ENCODE measurements around the gene HLA-DRB5. TPM values are rescaled to one million over a fixed set of nuclear protein-coding genes. Genes with fewer than 3 reads are reported as not detected.
"Not testable (repeated sequence)": the region's sequence is repeated elsewhere in the genome, so short reads cannot be mapped to it uniquely, and the experiment has no call there.

Gene HLA-DRB5
- total RNA-seq, result 10 to 100 TPM in 1 of 3 donors, 1 to 10 TPM in 1, under 1 TPM in 1; 0.32 to 66.2 (median 8.8) TPM

DNA sequence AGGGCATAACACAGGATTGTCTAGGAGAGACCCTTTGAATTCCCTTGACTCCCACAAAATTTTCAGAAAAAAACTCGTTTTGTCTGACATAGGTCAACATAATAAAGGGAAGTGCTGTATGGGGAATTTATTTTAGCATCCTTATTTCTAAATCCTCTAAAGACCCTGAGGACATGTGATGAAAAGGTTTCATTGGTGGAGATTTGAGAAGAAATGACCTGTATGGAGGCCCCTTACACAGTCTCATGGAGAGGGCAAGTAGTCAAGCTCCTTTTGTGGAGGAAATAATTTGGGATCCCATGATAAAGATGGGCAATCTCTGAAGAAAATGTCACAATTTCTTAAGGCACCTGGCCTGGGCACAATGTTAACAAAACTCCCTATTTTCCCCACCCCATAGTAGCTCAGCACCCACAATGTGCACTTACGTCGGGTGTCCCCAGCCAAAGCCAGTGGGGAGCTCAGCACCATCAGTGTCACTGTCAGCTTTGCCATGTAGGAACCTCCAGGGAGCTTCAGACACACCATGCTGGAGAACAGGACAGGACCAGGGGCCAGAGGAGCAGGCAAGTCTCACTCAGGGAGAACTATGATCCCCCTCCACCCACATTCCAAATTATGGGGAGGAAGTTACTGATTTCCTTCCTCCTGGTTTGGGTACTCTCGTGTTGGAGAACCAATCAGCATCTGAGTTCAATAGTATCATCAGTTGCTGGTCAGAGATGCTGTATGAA is at the start of gene HLA-DRB5:
Gene HLA-DRB5 (minus strand): TSS at position 591 of the 734 bp plus-strand sequence. CDS start 63 bp downstream, at position 528.
- no peaks in the 10 kb centered on the region for H3K27me3 ChIP-seq
- intact Hi-C loops (cut with DNase I; ENCODE audit: low total_unique reads), result no loop called here
- peak within 1 kb of the TSS in 1 of 3 donors; percentile 22 for H3K4me3 ChIP-seq
- H3K27ac ChIP-seq, result no peak within 1 kb of the TSS
- TF ChIP-seq POLR2AphosphoS5 (IDR thresholded peaks at IDR 0.05) (no peak), POLR2A (IDR thresholded peaks at IDR 0.05) (no peak)
- TF ChIP-seq, protein P1, sequence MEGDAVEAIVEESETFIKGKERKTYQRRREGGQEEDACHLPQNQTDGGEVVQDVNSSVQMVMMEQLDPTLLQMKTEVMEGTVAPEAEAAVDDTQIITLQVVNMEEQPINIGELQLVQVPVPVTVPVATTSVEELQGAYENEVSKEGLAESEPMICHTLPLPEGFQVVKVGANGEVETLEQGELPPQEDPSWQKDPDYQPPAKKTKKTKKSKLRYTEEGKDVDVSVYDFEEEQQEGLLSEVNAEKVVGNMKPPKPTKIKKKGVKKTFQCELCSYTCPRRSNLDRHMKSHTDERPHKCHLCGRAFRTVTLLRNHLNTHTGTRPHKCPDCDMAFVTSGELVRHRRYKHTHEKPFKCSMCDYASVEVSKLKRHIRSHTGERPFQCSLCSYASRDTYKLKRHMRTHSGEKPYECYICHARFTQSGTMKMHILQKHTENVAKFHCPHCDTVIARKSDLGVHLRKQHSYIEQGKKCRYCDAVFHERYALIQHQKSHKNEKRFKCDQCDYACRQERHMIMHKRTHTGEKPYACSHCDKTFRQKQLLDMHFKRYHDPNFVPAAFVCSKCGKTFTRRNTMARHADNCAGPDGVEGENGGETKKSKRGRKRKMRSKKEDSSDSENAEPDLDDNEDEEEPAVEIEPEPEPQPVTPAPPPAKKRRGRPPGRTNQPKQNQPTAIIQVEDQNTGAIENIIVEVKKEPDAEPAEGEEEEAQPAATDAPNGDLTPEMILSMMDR (IDR thresholded peaks at IDR 0.05), result no peak
- H3K36me3 ChIP-seq, result no peaks in the 10 kb centered on the region
- H3K4me1 ChIP-seq, result no peaks in the 10 kb centered on the region
- no peaks in the 10 kb centered on the region for H3K9me3 ChIP-seq
- DNase-seq (ENCODE audit: low spot score in 2 of 2), result peak in 1 of 2 donors; percentile 37

DNA sequence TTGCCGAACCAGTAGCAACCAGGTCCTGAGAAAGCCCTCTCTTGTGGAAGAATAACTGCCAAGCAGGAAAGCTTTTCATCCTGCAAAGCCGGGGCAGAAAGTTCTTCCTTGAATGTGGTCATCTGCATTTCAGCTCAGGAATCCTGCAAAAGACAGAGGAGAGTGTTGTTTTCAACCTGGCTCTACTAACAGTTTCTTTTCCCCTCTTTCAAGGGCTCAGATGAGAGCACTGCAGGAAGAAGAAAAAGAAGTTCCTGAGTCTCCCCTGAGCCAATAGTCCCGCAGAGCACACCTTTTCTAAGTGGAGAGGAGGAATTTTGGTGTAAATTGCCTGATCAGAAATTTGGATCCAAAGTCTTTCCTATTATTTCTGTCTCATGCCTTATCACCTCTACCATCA is 48.9 kb upstream of the HLA-DRB5 start:
- no peaks in the 10 kb centered on the region for H3K27me3 ChIP-seq
- no peaks in the 10 kb centered on the region for H3K9me3 ChIP-seq
- no peaks in the 10 kb centered on the region for H3K4me1 ChIP-seq
- DNase-seq (ENCODE audit: low spot score in 2 of 2), result peak in 1 of 2 donors; percentile 17
- no peak for TF ChIP-seq POLR2AphosphoS5 (IDR thresholded peaks at IDR 0.05)
- TF ChIP-seq, protein P1 (IDR thresholded peaks at IDR 0.05), result no peak
- TF ChIP-seq POLR2A (IDR thresholded peaks at IDR 0.05), result no peak
- no peak overlapping the region for H3K27ac ChIP-seq
- H3K4me3 ChIP-seq, result no peak overlapping the region
- intact Hi-C loops (cut with DNase I; ENCODE audit: low total_unique reads), result no loop called here
- no peaks in the 10 kb centered on the region for H3K36me3 ChIP-seq

DNA sequence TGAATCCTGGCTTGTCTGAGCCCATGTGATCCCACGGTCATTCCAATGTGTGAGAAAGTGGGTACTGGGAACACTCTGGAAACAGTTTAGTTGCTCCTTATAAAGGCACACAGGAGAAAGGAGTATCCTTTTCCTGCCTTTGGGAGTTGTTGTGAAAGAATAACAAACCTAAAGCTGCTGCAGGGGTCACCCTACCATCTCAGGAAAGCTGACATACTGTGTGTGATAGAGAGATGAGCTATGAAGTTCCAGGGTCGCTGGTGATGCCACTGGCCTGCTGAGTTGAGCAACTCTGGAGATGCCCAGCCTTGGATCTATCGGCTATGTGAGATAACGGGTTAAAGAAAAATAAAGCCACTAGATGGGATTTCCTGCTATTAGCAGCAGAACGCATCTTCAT is 47.4 kb upstream of the HLA-DRB5 start:
- H3K4me1 ChIP-seq; intact Hi-C loops (cut with DNase I; ENCODE audit: low total_unique reads); H3K4me3 ChIP-seq; H3K36me3 ChIP-seq; H3K27ac ChIP-seq; H3K27me3 ChIP-seq; H3K9me3 ChIP-seq; DNase-seq (ENCODE audit: low spot score in 2 of 2): not testable (repeated sequence)

DNA sequence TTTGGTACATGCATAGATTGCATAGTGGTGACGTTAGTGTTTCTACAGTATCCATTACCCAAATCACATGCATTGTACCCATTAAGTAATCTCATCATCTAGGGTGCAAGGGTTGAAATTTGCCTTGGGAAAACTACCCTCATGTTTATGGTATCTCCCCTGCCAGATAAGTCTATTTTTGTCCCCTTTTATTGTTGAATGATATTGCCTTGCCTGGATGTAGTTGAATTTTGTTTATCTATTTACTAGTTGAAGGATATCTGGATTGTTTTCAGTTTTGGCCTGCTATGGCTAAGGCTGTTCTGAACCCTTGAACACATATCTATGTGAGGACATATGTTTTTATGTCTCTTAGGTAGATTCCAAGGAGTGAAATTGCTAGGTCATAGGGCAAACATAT is 46.2 kb upstream of the HLA-DRB5 start:
- H3K27ac ChIP-seq, result no peak overlapping the region
- intact Hi-C loops (cut with DNase I; ENCODE audit: low total_unique reads), result no loop called here
- H3K4me3 ChIP-seq, result no peak overlapping the region
- no peaks in the 10 kb centered on the region for H3K4me1 ChIP-seq
- no peaks in the 10 kb centered on the region for H3K27me3 ChIP-seq
- H3K9me3 ChIP-seq, result no peaks in the 10 kb centered on the region
- DNase-seq (ENCODE audit: low spot score in 2 of 2), result no peak
- H3K36me3 ChIP-seq, result no peaks in the 10 kb centered on the region
- TF ChIP-seq, protein P1 (IDR thresholded peaks at IDR 0.05), result no peak
- no peak for TF ChIP-seq POLR2A (IDR thresholded peaks at IDR 0.05)

DNA sequence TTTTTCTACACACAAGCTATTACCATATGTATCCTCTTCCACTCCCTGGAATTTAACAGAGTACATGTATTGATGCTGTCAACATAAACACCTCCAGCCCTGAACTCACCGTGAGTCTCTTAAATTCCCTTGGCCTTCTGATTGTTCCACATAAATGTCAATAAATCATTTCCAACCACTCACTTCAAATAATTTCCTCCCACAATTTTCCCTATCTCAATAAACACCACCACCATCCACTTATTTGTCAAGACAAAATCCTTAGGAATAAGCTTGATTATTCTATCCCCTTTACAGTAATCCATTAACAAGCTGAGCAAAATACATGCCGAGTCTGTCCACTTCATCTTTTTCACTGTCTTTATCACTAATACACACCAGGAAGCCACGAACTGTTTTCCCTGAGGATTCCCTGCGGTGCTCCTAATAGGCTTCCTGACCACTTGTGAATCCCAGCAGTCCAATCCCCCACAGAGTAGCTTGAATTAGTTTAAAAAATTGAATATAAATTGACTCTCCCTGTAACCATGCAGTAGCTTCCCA is 40.3 kb upstream of the HLA-DRB5 start:
- H3K36me3 ChIP-seq, result no peaks in the 10 kb centered on the region
- intact Hi-C loops (cut with DNase I; ENCODE audit: low total_unique reads), result no loop called here
- no peak overlapping the region for H3K27ac ChIP-seq
- TF ChIP-seq, protein P1 (IDR thresholded peaks at IDR 0.05), result no peak
- TF ChIP-seq POLR2A (IDR thresholded peaks at IDR 0.05), result no peak
- no peak for TF ChIP-seq POLR2AphosphoS5 (IDR thresholded peaks at IDR 0.05)
- no peak for DNase-seq (ENCODE audit: low spot score in 2 of 2)
- no peaks in the 10 kb centered on the region for H3K4me1 ChIP-seq
- H3K27me3 ChIP-seq, result no peaks in the 10 kb centered on the region
- no peaks in the 10 kb centered on the region for H3K9me3 ChIP-seq
- no peak overlapping the region for H3K4me3 ChIP-seq
